Ureter (tissue), 1 donor: ENCODE results near the gene EPB41L4A. TPM values are rescaled to one million over a fixed set of nuclear protein-coding genes. Genes with fewer than 3 reads are reported as not detected.

ENCODE experiments used
- DNase-seq: peaks from one replicate; pipeline ENCODE4 v3.0.0-alpha.2; 2020; ENCODE audit warnings: low spot score
- total RNA-seq: library from RNA; stranded (reverse); gene quantifications from one replicate; pipeline ENCODE4 v1.2.4, GENCODE V29; 2023
- donor health status: DM: yes; HTN: yes; CAD: no.

EPB41L4A gene
- total RNA-seq, 1 donor from 2014 or later: 36.5 TPM

- DNase-seq: no peak
Observed at GRCh38 chr5:112161392-112161748, 257.7 kb downstream of the EPB41L4A start.

GRCh38 chr5:112160652-112161391 is 258.3 kb downstream of the EPB41L4A start:
- DNase-seq: peak; percentile 95

GRCh38 chr5:112159435-112159834 is 259.6 kb downstream of the EPB41L4A start:
- no peak for DNase-seq

DNA sequence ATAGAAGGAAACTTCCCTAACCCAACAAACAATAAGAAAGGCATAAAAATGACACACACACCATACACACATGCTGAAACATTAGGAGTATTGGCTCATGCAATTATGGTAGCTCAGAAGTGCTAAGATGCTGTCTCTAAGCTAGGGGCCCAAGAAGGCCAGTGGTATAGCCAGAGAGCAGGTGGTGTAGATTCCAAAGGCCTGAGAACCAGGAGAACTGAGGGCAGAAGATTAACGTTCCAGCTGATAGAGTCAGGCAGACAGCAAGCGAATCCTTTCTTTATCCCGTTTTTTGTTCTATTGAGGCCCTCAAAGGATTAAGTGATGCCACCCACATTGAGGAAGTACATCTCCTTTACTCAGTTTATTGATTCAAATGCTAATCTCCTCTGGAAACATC is 262.9 kb downstream of the EPB41L4A start:
- DNase-seq: no peak

DNA sequence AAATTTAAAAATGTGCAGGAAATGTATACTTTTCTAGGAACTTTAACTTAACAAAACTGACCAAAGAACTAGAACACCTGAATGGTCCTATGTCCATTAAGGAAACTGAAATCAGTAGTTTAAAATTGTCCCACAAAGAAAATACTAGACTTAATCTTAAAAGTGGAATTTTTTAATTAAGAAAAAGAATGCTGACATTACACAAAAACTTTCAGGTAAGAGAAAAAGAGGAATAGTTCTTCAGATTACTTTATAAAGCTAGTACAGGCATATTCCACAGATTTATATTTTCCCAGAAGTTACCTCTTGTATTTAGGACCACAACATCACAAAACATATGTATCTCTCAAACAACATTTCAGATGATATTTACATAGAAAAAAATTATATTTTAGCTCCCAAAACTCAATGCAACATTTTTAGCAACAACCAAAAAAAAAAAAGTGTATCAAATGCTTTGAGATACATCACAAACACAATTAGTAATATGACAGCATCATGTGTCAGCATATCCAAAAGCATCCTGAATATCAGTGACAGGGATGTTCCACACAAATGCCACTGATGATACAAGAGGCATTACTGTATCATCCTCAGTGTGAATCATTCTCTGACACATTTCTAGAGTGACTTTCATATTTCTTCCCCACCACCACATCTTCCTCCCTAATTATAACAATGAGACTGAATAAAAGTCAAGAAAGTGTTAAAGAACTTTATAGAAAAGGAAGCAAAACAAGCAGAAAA is 264.0 kb downstream of the EPB41L4A start:
- no peak for DNase-seq

DNA sequence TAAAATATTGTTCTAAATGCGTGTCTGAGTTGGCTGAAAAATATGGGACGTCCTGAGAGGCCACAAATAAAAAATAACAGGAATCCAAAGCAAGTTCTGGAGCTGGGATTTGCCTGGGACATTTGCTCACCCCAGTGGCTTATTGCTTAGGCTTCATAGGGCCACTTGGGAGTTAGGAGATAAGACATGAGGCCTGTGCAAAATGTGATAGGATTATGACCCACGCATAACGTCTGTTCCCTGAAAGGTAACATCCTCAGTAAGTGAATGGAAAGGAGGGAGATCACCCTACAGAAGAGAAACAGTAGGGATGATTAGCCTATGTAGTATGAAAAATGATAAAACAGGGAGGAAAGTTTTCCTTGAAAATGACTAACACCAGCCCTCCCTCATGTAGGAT is 269.4 kb downstream of the EPB41L4A start:
- DNase-seq: no peak

DNA sequence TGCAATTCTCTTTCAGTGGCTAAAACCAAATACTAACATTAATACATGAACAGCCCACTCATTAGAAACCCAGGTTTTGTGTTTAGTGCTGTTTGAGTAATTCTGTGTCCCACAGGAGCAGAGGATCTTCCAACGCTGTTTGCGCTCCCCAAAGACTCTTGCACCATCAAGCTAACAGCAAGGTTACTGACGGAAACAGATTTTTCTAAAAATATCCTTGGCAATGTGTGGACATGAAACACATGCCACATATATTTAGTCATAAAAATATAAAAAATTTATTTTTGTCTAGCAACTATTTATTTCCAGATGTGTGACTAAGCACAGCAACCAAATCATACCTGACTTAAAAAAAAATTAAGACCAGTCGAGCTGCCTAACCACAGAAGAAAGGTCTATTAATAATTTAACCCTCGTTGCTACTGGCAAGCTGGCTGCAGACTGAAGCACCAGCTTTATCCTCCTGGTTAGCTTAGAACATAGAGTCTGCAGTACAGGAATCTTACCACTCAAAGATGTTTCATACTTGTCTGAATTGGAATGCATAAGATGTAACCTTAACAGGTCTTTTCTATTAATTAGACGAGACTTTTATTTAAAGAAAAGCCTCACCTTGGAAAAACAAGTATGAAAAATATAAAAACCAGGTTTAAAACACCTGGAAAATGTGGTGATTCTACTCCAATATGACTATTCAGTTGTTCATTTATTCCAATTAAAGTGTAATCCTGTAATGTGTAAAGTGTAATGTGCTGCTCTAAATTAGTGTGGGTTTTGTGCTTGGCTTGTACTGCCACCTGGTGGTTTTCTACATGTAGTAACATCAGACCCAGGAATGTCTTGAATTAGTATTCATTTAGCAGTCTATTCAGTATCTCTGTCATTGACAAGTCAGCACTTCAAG is 272.5 kb downstream of the EPB41L4A start:
- peak; percentile 58 for DNase-seq

GRCh38 chr5:112143690-112144089 is 275.4 kb downstream of the EPB41L4A start:
- DNase-seq: no peak

DNA sequence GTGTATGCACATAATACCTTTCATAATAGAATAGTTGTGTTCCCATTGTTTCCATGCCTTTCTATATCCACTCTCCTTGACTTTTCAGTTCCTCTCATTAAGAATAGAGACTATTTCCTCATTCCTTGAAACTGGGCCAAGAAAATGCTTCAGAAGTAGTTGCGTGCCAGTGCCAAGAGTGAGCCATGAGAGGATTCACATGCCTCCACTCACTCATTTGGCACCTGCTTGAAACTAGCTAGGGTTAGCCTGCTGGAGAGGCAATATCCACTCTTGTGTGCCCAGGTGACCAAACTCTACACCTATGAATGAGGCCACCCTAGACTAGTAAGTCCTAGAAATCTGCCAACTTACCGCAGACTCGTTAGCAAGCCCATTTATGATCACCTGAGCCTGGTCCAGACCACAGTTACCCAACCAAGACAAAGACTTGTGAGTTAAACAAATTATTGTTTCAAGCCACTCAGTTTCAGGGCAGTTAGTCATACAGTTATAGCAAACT is 276.3 kb downstream of the EPB41L4A start:
- no peak for DNase-seq

- no peak for DNase-seq
Observed at GRCh38 chr5:112141582-112141981, 277.5 kb downstream of the EPB41L4A start.

DNA sequence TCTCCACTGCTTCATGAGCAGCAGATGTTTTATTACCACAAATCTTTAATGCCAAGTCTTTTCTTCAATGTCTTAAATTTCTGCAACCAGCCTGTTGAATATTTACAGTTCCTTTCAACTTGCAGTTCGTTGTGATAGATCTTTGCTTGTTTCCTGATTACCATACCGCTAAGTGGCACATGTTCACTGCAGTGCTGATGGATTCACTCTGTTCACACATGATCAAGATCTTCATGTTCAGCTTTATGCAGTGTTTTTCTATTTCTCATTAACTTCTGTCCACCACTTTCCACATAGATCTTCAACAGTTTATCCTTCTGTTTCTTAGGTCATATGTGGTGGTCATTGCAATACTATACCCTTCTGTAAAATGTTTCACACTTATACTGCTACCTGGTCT is 280.6 kb downstream of the EPB41L4A start:
- no peak for DNase-seq

DNA sequence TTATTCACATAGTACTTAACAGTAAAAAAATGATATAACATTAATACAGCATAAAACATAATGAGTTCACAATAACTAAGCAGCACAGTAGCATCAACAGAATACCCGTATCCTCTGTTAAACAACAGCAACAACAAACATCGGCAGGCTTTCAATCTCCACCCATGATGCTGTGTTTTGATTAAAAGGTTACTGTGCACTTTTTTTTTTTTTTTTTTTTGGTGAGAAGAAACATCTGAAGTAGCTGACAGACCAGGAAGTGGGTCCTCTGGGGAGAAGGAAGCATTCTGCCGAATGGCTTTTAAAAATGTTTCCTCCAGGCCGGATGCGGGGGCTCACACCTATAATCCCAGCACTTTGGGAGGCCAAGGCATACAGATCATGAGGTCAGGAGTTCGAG is 282.3 kb downstream of the EPB41L4A start:
- no peak for DNase-seq

GRCh38 chr5:112127861-112128260 is 291.2 kb downstream of the EPB41L4A start:
- DNase-seq: no peak

- no peak for DNase-seq
Observed at GRCh38 chr5:112126982-112127381, 292.1 kb downstream of the EPB41L4A start.

DNA sequence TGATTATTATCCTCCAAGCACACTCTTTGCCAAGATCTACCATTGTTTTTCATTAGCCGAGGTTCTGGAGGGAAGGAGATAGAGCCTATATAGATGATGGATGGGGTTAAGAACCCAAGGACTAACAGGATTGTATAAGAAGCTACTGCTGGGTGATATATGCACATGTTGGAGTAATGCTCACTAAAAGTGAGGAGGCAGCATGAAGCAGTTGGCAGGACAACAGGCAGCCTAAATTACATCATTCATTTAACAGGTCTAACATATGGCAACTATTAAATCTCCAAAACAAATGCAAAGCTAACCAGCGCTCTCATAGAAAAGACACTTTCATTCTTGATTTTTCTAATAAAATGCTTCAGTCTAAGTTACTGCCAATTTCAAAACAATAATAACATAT is 293.2 kb downstream of the EPB41L4A start:
- no peak for DNase-seq

DNA sequence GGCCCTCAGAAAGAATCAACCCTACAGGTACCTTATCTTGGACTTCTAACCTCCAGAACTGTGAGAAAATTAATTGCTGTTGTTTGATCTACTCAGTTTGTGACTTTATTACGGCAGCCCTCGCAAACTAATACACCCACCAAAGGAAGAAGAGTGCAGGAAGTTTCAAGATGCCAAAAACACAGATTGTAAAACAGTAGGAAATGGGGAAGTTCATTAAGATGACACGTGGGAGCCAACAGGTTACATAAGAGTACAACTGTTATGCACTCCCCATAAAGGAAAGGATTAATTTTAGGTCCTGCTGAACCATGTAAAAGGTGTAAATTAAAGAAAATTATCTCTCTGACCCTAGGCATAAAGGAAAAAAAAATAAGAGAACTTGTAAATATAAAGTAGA is 294.3 kb downstream of the EPB41L4A start:
- DNase-seq: no peak

GRCh38 chr5:112123086-112123485 is 296.0 kb downstream of the EPB41L4A start:
- no peak for DNase-seq

DNA sequence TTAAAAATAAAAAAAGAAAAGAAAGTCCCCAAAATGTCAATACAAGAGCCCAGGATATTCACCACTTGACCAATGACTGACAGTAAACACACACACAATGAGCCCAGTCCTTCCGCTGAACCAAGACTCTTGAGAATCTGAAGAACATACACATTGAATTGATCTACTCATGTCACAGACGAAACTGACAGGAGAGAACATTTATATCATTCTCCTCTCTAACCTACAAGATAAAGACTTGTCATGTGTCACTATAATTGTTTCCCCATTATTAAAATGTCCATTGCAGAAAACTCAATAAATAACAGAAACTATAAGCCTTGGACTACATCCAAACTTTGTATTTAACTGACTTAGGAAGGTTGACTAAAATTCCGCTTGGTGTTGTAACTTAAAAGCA is 296.7 kb downstream of the EPB41L4A start:
- no peak for DNase-seq

DNA sequence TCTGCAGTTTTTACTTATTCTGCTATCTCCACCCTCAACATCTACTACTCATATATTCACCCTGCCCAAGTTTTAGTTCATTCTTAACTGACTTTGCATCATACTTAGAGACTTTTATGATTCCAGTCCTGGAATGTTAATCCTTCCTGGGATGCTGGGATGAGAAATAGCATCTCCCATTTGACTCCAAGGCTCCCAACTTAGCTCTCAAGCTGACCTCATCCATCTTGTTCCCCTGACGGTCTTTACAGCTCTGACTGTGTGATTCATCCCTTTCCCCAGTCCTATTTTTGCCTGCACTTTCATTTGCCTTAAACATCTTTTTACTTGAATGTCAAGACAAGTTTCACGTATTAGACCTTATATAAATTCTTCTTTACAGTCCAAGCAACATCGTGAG is 297.8 kb downstream of the EPB41L4A start:
- no peak for DNase-seq

GRCh38 chr5:112119969-112120368 is 299.1 kb downstream of the EPB41L4A start:
- DNase-seq: no peak

- no peak for DNase-seq
Observed at GRCh38 chr5:112119508-112119907, 299.6 kb downstream of the EPB41L4A start.

DNA sequence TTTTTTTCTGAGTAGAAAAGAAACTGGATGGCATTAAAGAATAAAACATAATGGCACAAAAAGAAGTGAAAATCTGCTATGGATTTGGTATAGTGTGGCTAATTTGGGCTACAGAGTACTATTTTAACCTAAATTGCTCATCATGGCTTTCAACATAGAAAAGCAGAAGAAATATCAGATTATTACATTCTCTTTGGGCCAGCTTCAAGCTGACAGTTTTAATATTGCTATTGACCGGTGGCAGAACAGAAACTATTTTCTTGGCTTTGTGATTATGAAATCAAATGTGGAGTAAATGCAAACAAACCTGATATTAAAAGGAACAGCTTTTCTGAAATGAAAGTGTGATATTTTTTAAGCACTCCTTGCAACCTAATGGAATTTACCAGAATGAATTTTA is 301.5 kb downstream of the EPB41L4A start:
- DNase-seq: no peak
